Measurements from ENCODE around the gene PIM1. TPM values are rescaled to one million over a fixed set of nuclear protein-coding genes. Genes with fewer than 3 reads are reported as not detected.

The PIM1 gene
- polyA plus RNA-seq, 1 donor (not counting 4 experiments of a cell fraction or from before 2014, with no cell fraction given): 10.2 TPM

- Histone ChIP-seq H2AFZ (ENCODE audit: control insufficient read depth, low read length) (no peak overlapping the region), H3K9ac (ENCODE audit: control insufficient read depth, extremely low read depth, insufficient read depth, low read length) (no peak overlapping the region), H3K9me1 (ENCODE audit: control insufficient read depth, extremely low read depth, insufficient read depth, low read length) (no peaks in the 10 kb centered on the region), H3K4me3 (ENCODE audit: control insufficient read depth in 2 of 3, extremely low read depth in 1 of 3, insufficient read depth in 2 of 3, low read depth in 1 of 3, low read length in 3 of 3) (no peak overlapping the region), H3K27me3 (ENCODE audit: control insufficient read depth, extremely low read depth, insufficient read depth, low read length) (no peaks in the 10 kb centered on the region), H3K36me3 (ENCODE audit: control insufficient read depth in 2 of 2, extremely low read depth in 1 of 2, insufficient read depth in 2 of 2, low read length in 2 of 2) (no peaks in the 10 kb centered on the region), H3K9me3 (ENCODE audit: control insufficient read depth, low read depth, low read length) (no peaks in the 10 kb centered on the region), H3K27ac (ENCODE audit: control insufficient read depth, insufficient read depth, low read length) (no peak overlapping the region), H4K20me1 (ENCODE audit: control insufficient read depth, extremely low read depth, insufficient read depth, low read length) (no peaks in the 10 kb centered on the region), H3K79me2 (ENCODE audit: control insufficient read depth, insufficient read depth, low read length) (no peaks in the 10 kb centered on the region), H3K4me1 (ENCODE audit: control insufficient read depth, extremely low read depth, insufficient read depth, low read length) (no peaks in the 10 kb centered on the region), H3K4me2 (ENCODE audit: control insufficient read depth, extremely low read depth, insufficient read depth, low read depth, low read length) (no peak overlapping the region)
- FAIRE-seq: no peak
- TF ChIP-seq EZH2 (IDR thresholded peaks at IDR 0.05; ENCODE audit: low read length) (no peak), CTCF (optimal IDR thresholded peaks at IDR 0.05 in 1 of 3, IDR thresholded peaks at IDR 0.05 in 1 of 3, conservative IDR thresholded peaks at IDR 0.05 in 1 of 3; ENCODE audit: extremely low read depth in 1 of 3, insufficient read depth in 2 of 3, low read length in 3 of 3) (no peak)
- no peak for DNase-seq (ENCODE audit: low read depth, low spot score)
- dilution Hi-C loops (cut with MboI; ENCODE audit: extremely low pct_ligation_motif_present, low sequenced_read_pairs): no loop called here
These were observed 26.4 kb upstream of the PIM1 start for GRCh38 chr6:37143585-37143984.

GRCh38 chr6:37145443-37145842, 24.5 kb upstream of the PIM1 start:
- no peak for DNase-seq (ENCODE audit: low read depth, low spot score)
- H2AFZ ChIP-seq (ENCODE audit: control insufficient read depth, low read length): no peak overlapping the region
- H3K27me3 ChIP-seq (ENCODE audit: control insufficient read depth, extremely low read depth, insufficient read depth, low read length): no peaks in the 10 kb centered on the region
- H3K79me2 ChIP-seq (ENCODE audit: control insufficient read depth, insufficient read depth, low read length): no peaks in the 10 kb centered on the region
- H3K9me3 ChIP-seq (ENCODE audit: control insufficient read depth, low read depth, low read length): no peaks in the 10 kb centered on the region
- FAIRE-seq: no peak
- H3K4me1 ChIP-seq (ENCODE audit: control insufficient read depth, extremely low read depth, insufficient read depth, low read length): no peaks in the 10 kb centered on the region
- dilution Hi-C loops (cut with MboI; ENCODE audit: extremely low pct_ligation_motif_present, low sequenced_read_pairs): no loop called here
- no peaks in the 10 kb centered on the region for H3K36me3 ChIP-seq (ENCODE audit: control insufficient read depth in 2 of 2, extremely low read depth in 1 of 2, insufficient read depth in 2 of 2, low read length in 2 of 2)
- H3K9me1 ChIP-seq (ENCODE audit: control insufficient read depth, extremely low read depth, insufficient read depth, low read length): no peaks in the 10 kb centered on the region
- no peak overlapping the region for H3K9ac ChIP-seq (ENCODE audit: control insufficient read depth, extremely low read depth, insufficient read depth, low read length)
- H3K27ac ChIP-seq (ENCODE audit: control insufficient read depth, insufficient read depth, low read length): no peak overlapping the region
- TF ChIP-seq EZH2 (IDR thresholded peaks at IDR 0.05; ENCODE audit: low read length): no peak
- H4K20me1 ChIP-seq (ENCODE audit: control insufficient read depth, extremely low read depth, insufficient read depth, low read length): no peaks in the 10 kb centered on the region
- no peak overlapping the region for H3K4me3 ChIP-seq (ENCODE audit: control insufficient read depth in 2 of 3, extremely low read depth in 1 of 3, insufficient read depth in 2 of 3, low read depth in 1 of 3, low read length in 3 of 3)
- no peak overlapping the region for H3K4me2 ChIP-seq (ENCODE audit: control insufficient read depth, extremely low read depth, insufficient read depth, low read depth, low read length)

DNA sequence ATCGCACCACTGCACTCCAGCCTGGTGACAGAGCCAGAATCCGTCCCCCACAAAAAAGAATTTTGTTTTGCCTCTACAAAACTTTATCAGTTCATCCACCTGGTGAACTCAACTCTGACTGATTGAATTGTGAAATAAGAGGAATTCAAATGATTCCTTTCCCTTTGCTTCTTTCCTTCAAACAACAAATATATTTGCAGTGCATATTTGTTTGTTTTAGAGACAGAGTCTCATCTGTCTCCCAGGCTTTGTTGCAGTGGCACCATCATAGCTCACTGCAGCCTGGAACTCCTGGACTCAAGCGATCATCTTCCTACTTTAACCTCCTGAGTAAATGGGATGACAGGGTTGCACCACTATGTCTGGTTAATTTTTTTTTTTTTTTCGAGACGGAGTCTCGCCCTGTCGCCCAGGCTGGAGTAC, 23.2 kb upstream of the PIM1 start:
- no peaks in the 10 kb centered on the region for H3K27me3 ChIP-seq (ENCODE audit: control insufficient read depth, extremely low read depth, insufficient read depth, low read length)
- TF ChIP-seq CTCF (optimal IDR thresholded peaks at IDR 0.05 in 1 of 3, IDR thresholded peaks at IDR 0.05 in 1 of 3, conservative IDR thresholded peaks at IDR 0.05 in 1 of 3; ENCODE audit: extremely low read depth in 1 of 3, insufficient read depth in 2 of 3, low read length in 3 of 3) (no peak), EZH2 (IDR thresholded peaks at IDR 0.05; ENCODE audit: low read length) (no peak)
- H3K9ac ChIP-seq (ENCODE audit: control insufficient read depth, extremely low read depth, insufficient read depth, low read length): no peak overlapping the region
- H2AFZ ChIP-seq (ENCODE audit: control insufficient read depth, low read length): no peak overlapping the region
- FAIRE-seq (no peak), DNase-seq (ENCODE audit: low read depth, low spot score) (no peak)
- no peak overlapping the region for H3K4me2 ChIP-seq (ENCODE audit: control insufficient read depth, extremely low read depth, insufficient read depth, low read depth, low read length)
- H3K4me1 ChIP-seq (ENCODE audit: control insufficient read depth, extremely low read depth, insufficient read depth, low read length): no peaks in the 10 kb centered on the region
- no peaks in the 10 kb centered on the region for H3K79me2 ChIP-seq (ENCODE audit: control insufficient read depth, insufficient read depth, low read length)
- dilution Hi-C loops (cut with MboI; ENCODE audit: extremely low pct_ligation_motif_present, low sequenced_read_pairs): no loop called here
- H3K27ac ChIP-seq (ENCODE audit: control insufficient read depth, insufficient read depth, low read length): no peak overlapping the region
- H3K9me1 ChIP-seq (ENCODE audit: control insufficient read depth, extremely low read depth, insufficient read depth, low read length): no peaks in the 10 kb centered on the region
- no peaks in the 10 kb centered on the region for H3K36me3 ChIP-seq (ENCODE audit: control insufficient read depth in 2 of 2, extremely low read depth in 1 of 2, insufficient read depth in 2 of 2, low read length in 2 of 2)
- H3K9me3 ChIP-seq (ENCODE audit: control insufficient read depth, low read depth, low read length): no peaks in the 10 kb centered on the region
- H3K4me3 ChIP-seq (ENCODE audit: control insufficient read depth in 2 of 3, extremely low read depth in 1 of 3, insufficient read depth in 2 of 3, low read depth in 1 of 3, low read length in 3 of 3): no peak overlapping the region
- no peaks in the 10 kb centered on the region for H4K20me1 ChIP-seq (ENCODE audit: control insufficient read depth, extremely low read depth, insufficient read depth, low read length)
